SK-N-MC (cell line): ENCODE results near the gene NVL.
"Not testable (repeated sequence)": the region's sequence is repeated elsewhere in the genome, so short reads cannot be mapped to it uniquely, and the experiment has no call there.

Experiments used
- DNase-seq: peaks from one replicate; pipeline ENCODE4 v3.0.0-alpha.2; 2011; ENCODE audit warnings: low read depth, low spot score
- H3K27ac ChIP-seq: fragments of 200-600 bp; sonication (generic); 2 replicates; pipeline ENCODE4 v1.5.1; 2016; ENCODE audit warnings: mixed run types
- H3K36me3 ChIP-seq: fragments of 200-600 bp; sonication (generic); 2 replicates; pipeline ENCODE4 v1.6.1; 2017; ENCODE audit warnings: antibody characterized with exemption, low read length, mixed read lengths; ENCODE audit not compliant: insufficient read depth
- H3K4me3 ChIP-seq: fragments of 200-600 bp; sonication (generic); 2 replicates; pipeline ENCODE4 v1.5.1; 2016
- H3K9ac ChIP-seq: fragments of 200-600 bp; sonication (generic); 2 replicates; pipeline ENCODE4 v1.8.0; 2017; ENCODE audit warnings: mixed run types, mixed read lengths; ENCODE audit not compliant: insufficient read length
- H3K9me3 ChIP-seq: fragments of 200-600 bp; sonication (generic); 2 replicates; pipeline ENCODE4 v1.6.1; 2017; ENCODE audit warnings: low read depth, mild to moderate bottlenecking, antibody characterized with exemption, low read length, moderate library complexity, mixed read lengths
- EZH2 ChIP-seq: fragments of 200-600 bp; sonication (generic); IDR thresholded peaks from one replicate; pipeline ENCODE4 v1.6.1; 2017; ENCODE audit warnings: antibody characterized with exemption
- FOXP2 ChIP-seq: optimal IDR thresholded peaks from 2 replicates; pipeline ENCODE3; 2011; ENCODE audit warnings: mild to moderate bottlenecking, moderate library complexity; ENCODE audit not compliant: insufficient read depth; ENCODE audit errors: extremely low read length, control extremely low read depth
- POLR2AphosphoS5 ChIP-seq: IDR thresholded peaks from 2 replicates; pipeline ENCODE4 v1.6.1; 2012; ENCODE audit warnings: mild to moderate bottlenecking, low read depth, low read length, borderline replicate concordance

Gene NVL

GRCh38 chr1:224325959-224326358 lies 4.0 kb downstream of the NVL start:
- Histone ChIP-seq H3K36me3 (peaks cover 8% of the 10 kb centered on the region; the same call in 1 of the 2 replicates), H3K4me3 (no peak overlapping the region), H3K27ac (no peak overlapping the region), H3K9ac (no peak overlapping the region), H3K9me3 (no peaks in the 10 kb centered on the region)
- DNase-seq, result no peak
- TF ChIP-seq POLR2AphosphoS5 (no peak), FOXP2 (no peak), EZH2 (no peak)

GRCh38 chr1:224321706-224322105 lies 8.3 kb downstream of the NVL start:
- TF ChIP-seq FOXP2 (no peak), POLR2AphosphoS5 (no peak), EZH2 (no peak)
- H3K9ac ChIP-seq, result no peak overlapping the region
- no peak for DNase-seq

GRCh38 chr1:224317383-224318045 lies 12.5 kb downstream of the NVL start:
- Histone ChIP-seq H3K27ac (0 out of 2 replicates have a peak overlapping the region, but pooled peaks have one; percentile 46), H3K36me3 (peaks cover 35% of the 10 kb centered on the region), H3K4me3 (no peak overlapping the region), H3K9ac (peak overlapping the region; percentile 37), H3K9me3 (no peaks in the 10 kb centered on the region)
- no peak for DNase-seq
- TF ChIP-seq EZH2 (no peak), FOXP2 (no peak), POLR2AphosphoS5 (no peak)

More at GRCh38 chr1:224321706-224322105, 8.3 kb downstream of the NVL start:
- Histone ChIP-seq H3K9me3 (no peaks in the 10 kb centered on the region), H3K36me3 (peaks cover 13% of the 10 kb centered on the region), H3K27ac (no peak overlapping the region), H3K4me3 (no peak overlapping the region)

GRCh38 chr1:224312025-224312424 lies 17.9 kb downstream of the NVL start:
- no peak for TF ChIP-seq FOXP2
- no peak for TF ChIP-seq POLR2AphosphoS5
- TF ChIP-seq EZH2, result no peak
- Histone ChIP-seq H3K36me3 (peaks cover 55% of the 10 kb centered on the region), H3K27ac (no peak overlapping the region), H3K9ac (no peak overlapping the region), H3K9me3 (no peaks in the 10 kb centered on the region), H3K4me3 (no peak overlapping the region)
- no peak for DNase-seq

GRCh38 chr1:224311503-224311902 lies 18.5 kb downstream of the NVL start:
- peaks cover 58% of the 10 kb centered on the region for H3K36me3 ChIP-seq
- H3K9ac ChIP-seq, H3K27ac ChIP-seq, H3K9me3 ChIP-seq, DNase-seq, H3K4me3 ChIP-seq: not testable (repeated sequence)

GRCh38 chr1:224308064-224308463 lies 21.9 kb downstream of the NVL start:
- Histone ChIP-seq H3K9me3 (no peaks in the 10 kb centered on the region), H3K4me3 (no peak overlapping the region), H3K36me3 (peaks cover 60% of the 10 kb centered on the region), H3K9ac (no peak overlapping the region), H3K27ac (no peak overlapping the region)
- TF ChIP-seq POLR2AphosphoS5 (no peak), FOXP2 (no peak), EZH2 (no peak)
- DNase-seq, result no peak

- peaks cover 78% of the 10 kb centered on the region for H3K36me3 ChIP-seq
- no peak overlapping the region for H3K9ac ChIP-seq
Observed at GRCh38 chr1:224304767-224305166, 25.2 kb downstream of the NVL start.

GRCh38 chr1:224302947-224303346 lies 27.0 kb downstream of the NVL start:
- Histone ChIP-seq H3K27ac (no peak overlapping the region), H3K36me3 (peaks cover 86% of the 10 kb centered on the region), H3K4me3 (no peak overlapping the region), H3K9me3 (no peaks in the 10 kb centered on the region), H3K9ac (no peak overlapping the region)
- no peak for TF ChIP-seq FOXP2
- TF ChIP-seq POLR2AphosphoS5, result no peak
- no peak for TF ChIP-seq EZH2
- no peak for DNase-seq

More at GRCh38 chr1:224304767-224305166, 25.2 kb downstream of the NVL start:
- DNase-seq, result no peak
- H3K9me3 ChIP-seq, result no peaks in the 10 kb centered on the region
- TF ChIP-seq POLR2AphosphoS5 (no peak), EZH2 (no peak), FOXP2 (no peak)
- H3K27ac ChIP-seq, result no peak overlapping the region
- no peak overlapping the region for H3K4me3 ChIP-seq

GRCh38 chr1:224301391-224301790 lies 28.6 kb downstream of the NVL start:
- H3K9me3 ChIP-seq, result no peaks in the 10 kb centered on the region
- H3K4me3 ChIP-seq, result no peak overlapping the region
- no peak for DNase-seq
- H3K27ac ChIP-seq, result no peak overlapping the region
- peaks cover 86% of the 10 kb centered on the region for H3K36me3 ChIP-seq
- H3K9ac ChIP-seq, result no peak overlapping the region
- TF ChIP-seq POLR2AphosphoS5 (no peak), FOXP2 (no peak), EZH2 (no peak)

GRCh38 chr1:224300346-224300745 lies 29.6 kb downstream of the NVL start:
- DNase-seq, result no peak
- H3K27ac ChIP-seq, result no peak overlapping the region
- peaks cover 88% of the 10 kb centered on the region for H3K36me3 ChIP-seq

More at GRCh38 chr1:224300346-224300745, 29.6 kb downstream of the NVL start:
- TF ChIP-seq EZH2 (no peak), FOXP2 (no peak), POLR2AphosphoS5 (no peak)
- no peaks in the 10 kb centered on the region for H3K9me3 ChIP-seq
- no peak overlapping the region for H3K9ac ChIP-seq
- no peak overlapping the region for H3K4me3 ChIP-seq
